GM19239 (cell line): ENCODE measurements around the gene MYO5C.

Experiments used
- DNase-seq: peaks from one replicate; pipeline ENCODE4 v3.0.0; 2011; ENCODE audit warnings: low spot score; ENCODE audit not compliant: insufficient read length
- FAIRE-seq: peaks from 2 replicates; lab custom pipeline; 2011; peaks lifted over from hg19 to GRCh38; lab: Jason Lieb, UNC

Gene MYO5C

GRCh38 chr15:52158084-52158765 is 137.4 kb downstream of the MYO5C start:
- DNase-seq (no peak), FAIRE-seq (no peak)

DNA sequence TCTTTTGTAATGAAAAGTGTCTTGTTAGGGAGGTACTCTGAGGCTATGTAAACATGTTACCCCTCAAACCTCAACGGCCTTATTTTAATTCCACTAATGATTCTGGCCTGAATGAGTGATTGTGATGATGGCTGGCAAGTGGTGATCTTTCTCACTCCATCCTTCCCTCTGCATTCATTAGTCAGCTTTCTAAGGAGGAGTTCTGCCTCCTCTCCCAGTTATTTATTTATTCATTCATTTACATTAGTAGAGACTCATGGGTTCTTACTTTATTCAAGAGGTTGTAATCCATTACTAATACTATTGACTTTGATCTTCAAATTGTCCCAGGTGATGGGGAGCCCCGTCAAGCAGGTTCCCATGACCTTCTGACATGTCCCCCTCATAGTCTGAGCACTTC is 139.7 kb downstream of the MYO5C start:
- FAIRE-seq (no peak), DNase-seq (no peak)

DNA sequence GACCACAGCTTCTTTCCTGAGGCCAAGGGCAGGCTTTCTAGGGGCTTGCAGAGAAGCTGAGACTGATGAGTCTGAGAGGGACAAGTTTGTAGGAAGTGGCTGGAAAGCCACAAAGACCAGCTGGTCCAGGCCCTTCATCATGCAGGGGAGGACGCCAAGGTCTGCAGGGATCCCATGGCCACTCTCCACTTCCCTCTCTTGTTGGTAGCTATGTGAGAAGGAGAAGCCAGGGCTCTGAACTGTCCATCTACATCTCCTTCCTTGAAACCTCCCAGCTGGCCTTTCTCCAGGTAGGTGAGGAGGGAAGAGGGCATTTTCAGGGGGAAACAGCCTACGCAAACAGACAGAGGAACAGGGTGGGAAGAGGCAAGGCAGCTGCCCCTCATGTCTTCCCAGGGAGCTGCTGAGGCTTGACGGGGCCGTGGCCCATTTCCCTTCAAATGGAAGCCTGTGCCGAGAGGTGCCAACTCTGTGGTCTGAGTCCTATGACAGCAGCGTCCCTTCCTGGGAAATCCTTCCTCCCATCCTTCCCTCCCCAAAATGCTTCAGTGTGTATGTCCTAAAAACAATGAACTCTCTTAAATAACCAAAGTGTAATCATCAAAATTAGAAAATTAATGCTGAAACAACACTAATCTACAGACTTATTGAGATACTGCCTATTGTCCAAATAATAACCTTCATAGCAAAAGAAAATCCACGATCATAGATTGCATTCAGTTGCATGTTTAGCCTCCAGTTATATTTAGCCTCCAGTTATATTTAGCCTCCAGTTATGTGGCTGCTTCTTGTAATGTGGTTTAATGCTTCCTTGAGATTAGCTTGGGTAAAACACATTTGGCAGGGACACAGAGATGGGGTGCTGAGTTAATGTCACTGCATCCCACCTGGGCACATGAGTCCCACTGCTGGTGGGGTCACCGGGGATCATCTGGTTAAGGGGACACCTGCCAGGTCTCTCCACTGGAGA is 140.4 kb downstream of the MYO5C start:
- DNase-seq = no peak
- no peak for FAIRE-seq

GRCh38 chr15:52153900-52154895 is 141.4 kb downstream of the MYO5C start:
- FAIRE-seq (no peak), DNase-seq (no peak)

- DNase-seq (no peak), FAIRE-seq (no peak)
These were observed 144.3 kb downstream of the MYO5C start for GRCh38 chr15:52151353-52151752.

DNA sequence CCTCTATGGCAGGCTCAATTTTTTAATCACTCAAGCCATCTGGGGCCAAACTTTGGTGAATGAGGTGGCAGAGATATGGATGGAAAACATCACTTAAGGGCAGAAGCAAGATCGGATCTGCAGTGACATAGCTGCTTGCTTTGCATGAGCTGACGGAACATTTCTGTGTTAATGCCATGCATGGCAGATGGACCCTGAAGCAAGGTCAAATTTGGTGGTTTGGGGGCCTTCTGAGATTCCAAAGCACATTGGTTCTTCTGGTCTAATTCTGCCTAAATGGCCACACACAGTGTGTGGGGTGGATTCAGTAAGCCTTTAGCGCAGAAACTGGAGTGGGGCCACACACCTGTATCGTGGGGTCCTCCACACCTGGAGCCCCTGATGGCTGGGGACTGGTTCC is 144.7 kb downstream of the MYO5C start:
- FAIRE-seq (no peak), DNase-seq (no peak)

DNA sequence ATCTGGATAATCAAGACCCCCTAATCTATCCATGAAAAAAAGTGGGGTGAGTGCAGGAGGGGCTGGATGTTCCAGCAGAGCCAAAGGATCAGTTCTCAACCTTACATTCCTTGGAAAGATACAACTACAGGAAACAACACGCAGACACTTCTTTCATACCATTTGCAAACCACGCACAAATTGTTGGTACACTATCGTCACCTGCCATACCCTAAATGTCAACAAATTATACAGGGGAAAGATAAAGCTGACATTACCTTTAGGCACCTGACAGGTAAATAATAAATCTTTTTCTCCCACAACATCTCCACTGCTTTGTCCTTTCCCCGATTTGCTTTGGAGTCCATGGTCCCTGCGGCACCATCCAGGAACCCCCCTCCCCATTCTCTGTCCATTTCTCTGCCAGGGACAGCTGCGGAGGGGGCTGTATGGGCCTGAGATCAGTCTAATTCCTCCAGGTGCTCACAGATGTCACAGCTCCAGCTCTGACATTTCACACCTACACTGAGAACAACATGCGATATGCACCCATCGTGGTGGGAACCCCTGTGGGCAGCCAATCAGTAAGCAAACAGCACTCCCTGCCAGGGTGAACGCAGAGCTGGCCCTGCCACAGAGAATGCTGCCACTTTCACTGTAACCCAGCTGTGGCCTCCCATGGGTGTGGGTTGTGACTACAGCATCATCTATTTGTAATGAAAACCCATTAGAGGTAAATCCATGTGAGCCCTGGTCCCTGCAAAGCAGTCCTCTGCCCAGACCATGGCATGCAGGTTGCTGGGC is 145.4 kb downstream of the MYO5C start:
- no peak for DNase-seq
- no peak for FAIRE-seq

DNA sequence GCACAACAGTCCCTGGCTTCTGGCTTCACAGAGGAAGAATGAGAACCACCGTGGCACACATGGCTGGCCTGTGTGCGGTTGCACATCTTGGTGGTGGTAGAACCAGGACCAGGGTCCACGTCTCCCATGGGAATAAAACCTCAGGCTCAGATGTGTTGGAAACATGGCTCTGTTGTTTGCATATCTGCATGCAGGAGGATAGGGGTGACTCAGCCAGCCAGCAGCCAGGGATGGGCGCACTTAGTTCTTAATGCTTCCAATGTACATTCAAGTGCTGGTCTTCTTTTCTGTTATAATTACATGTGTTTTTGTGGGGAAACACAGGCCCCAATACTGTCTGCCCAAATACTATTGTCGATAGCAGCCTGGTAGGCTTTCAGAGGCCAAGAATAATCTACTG is 147.2 kb downstream of the MYO5C start:
- FAIRE-seq (no peak), DNase-seq (no peak)

DNA sequence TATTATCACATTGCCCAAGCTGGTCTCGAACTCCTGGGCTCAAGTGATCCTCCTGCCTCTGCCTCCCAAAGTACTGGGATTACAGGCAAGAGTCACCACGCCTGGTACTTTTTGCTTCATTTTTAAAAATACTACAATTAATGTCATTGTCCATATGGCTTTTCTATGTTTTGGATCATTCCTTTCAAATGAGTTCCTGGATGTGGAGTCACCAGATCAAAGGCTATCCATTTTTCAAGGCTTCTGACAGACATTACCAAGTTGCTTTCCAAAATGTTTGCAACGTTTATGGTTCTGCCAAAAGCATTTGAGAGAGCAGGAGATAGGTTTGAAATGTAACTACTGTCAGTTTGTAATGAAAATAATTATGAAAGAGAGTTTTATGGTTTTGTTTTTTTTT is 148.8 kb downstream of the MYO5C start:
- no peak for FAIRE-seq
- no peak for DNase-seq

DNA sequence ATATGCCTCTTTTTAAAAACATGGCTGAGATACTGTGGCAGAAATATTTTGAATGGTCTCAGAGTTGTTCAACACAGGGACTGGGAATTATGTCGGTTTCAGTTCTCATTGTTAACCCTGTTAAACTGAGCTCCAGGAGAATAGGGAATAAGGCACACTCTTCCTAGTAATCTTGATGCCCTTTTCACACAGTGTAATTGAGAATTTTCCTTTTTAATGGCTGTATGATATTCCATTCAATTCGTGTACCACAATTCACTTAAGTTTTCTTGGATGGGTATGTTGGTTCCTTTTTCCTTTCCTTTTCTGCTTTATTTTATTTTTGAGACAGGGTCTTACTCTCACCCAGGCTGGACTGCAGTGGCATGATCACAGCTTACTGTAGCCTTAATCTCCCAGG is 149.3 kb downstream of the MYO5C start:
- no peak for DNase-seq
- FAIRE-seq = no peak

- FAIRE-seq (no peak), DNase-seq (no peak)
These were observed 150.9 kb downstream of the MYO5C start for GRCh38 chr15:52144656-52145178.

GRCh38 chr15:52143873-52144272 is 151.7 kb downstream of the MYO5C start:
- no peak for FAIRE-seq
- no peak for DNase-seq
